HG02759 (cell line): Measurements from ENCODE around the gene MALL.
"Not testable (repeated sequence)": the region's sequence is repeated elsewhere in the genome, so short reads cannot be mapped to it uniquely, and the experiment has no call there.

ENCODE experiments used
- ATAC-seq: cut with Tn5 transposase; IDR thresholded peaks from one replicate; pipeline ENCODE4 v1.9.1; 2021; ENCODE audit warnings: mild to moderate bottlenecking, moderate library complexity; ENCODE audit not compliant: unreplicated experiment

The MALL gene

GRCh38 chr2:110121052-110121334, 5.4 kb upstream of the MALL start:
- ATAC-seq = no peak

DNA sequence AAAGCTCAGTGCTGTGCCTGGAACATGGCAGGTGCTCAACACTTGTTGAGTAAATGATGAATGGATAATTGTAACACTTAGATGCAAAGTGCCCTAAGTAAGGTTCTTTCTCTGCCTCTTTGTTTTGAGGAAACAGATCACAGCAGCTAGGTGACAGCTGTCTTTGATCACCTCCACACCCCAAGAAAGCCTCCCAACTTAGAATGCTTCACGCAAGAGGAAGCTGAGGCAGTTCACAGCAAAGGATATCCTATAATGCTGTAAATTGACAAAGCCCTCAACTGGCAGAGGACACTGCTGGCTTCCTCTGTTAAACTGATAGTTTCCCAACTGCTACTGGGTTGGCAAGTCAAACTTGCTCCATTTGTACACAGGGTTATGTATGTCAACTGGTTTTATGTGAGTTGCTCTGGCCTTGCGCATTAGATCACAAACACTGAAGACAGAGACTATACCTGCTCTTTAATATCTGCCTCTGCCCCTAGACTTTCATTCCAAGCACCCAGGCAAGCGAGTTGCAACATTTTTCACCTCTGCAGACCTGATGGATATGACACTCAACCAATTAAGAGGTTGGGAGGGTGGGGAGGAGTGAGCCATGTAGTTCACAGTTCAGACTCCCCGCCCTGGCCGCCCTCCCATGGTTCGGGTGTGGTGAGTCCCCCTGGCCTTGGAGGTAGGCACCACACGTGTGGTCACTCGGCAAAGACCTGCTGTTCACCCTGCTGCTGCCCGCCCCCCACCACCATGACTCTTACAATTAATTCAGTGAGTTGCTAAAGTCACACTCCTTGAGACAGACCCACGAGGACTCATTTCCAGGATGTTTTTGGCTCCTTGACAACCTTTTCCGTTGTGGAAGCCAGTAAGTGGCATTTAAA, 4.8 kb upstream of the MALL start:
- no peak for ATAC-seq

DNA sequence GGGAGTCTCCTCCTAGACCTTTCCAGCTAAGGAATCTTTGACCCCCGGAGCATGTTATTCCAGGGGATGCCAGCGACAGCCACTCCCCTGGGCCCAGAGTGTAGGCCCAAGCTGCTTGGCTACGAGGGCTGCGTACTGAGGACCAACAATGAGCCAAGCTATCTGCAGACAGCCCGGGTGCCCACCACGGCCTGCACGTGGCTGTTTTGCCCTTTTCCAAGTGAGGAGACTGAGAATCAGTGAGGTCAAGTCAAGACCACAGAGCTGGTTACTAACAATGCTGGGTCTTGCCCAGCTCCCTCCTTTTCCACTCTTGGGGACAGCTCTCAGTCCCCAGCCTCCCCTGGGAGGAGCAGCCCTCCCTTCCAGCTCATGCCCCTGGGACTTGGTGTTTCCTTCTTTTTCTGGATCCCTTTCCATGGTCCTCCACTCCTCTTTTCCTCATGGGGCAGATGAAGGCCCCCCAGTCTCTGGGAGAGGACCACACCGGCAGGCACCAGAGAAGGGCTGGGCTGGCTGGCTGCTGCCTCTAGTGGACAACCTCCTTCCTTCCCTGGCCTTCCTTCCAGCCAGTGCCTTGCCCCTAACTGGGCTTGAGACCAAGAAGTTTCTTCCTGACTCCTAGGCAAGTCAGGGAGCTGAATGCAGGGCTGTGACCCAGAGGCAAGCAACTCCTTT, 550 bp upstream of the MALL start:
- ATAC-seq = no peak

GRCh38 chr2:110114831-110115255, 779 bp downstream of the MALL start:
- ATAC-seq = no peak

GRCh38 chr2:110113961-110114591, 1.5 kb downstream of the MALL start:
- no peak for ATAC-seq

- ATAC-seq = not testable (repeated sequence)
Observed at GRCh38 chr2:110108291-110108690, 7.3 kb downstream of the MALL start.

DNA sequence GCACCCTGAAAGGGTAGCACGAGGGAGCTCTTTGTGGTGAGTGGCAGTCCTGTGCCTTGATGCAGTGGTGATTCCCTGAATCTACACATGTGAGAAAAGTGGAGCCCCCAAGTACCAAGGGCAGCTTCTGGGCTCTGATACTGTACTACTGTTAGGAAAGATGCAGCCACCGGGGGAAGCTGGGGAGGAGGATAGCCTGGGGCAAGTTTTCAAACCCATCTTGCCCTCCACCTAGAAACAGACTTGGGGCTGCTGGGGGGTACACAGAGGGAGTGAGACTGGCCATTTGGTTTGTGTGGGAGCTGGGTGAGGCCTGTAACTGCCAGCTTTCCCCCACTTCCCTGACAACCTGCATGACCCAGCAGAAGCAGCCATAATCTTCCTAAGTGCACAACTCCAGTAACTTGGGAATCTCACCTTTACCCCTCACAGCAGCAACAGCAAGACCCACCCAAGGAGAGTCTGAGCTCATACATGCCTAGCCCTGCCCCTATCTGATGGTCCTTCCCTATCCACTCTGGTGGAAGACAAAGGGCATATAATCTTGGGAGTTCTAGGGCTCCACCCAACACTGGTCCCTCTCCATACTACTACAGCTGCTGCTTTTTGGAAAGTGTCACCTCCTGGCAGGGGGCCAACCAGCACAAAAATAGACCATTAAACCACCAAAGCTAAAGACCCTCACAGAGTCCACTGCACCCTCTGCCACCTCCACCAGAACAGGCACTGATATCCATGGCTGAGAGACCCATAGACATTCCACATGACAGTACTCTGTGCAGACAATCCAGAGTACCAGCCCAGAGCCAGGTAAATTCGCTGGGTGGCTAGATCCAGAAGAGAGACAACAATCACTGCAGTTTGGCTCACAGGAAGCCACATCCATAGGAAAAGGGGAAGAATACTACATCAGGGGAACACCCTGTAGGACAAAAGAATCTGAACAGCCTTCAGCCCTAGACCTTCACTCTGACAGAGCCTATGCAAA, 8.2 kb downstream of the MALL start:
- ATAC-seq = no peak

GRCh38 chr2:110106642-110107041, 9.0 kb downstream of the MALL start:
- no peak for ATAC-seq

- ATAC-seq = no peak
Observed at GRCh38 chr2:110105608-110106467, 9.8 kb downstream of the MALL start.

- ATAC-seq = no peak
Observed at GRCh38 chr2:110105183-110105582, 10.4 kb downstream of the MALL start.

DNA sequence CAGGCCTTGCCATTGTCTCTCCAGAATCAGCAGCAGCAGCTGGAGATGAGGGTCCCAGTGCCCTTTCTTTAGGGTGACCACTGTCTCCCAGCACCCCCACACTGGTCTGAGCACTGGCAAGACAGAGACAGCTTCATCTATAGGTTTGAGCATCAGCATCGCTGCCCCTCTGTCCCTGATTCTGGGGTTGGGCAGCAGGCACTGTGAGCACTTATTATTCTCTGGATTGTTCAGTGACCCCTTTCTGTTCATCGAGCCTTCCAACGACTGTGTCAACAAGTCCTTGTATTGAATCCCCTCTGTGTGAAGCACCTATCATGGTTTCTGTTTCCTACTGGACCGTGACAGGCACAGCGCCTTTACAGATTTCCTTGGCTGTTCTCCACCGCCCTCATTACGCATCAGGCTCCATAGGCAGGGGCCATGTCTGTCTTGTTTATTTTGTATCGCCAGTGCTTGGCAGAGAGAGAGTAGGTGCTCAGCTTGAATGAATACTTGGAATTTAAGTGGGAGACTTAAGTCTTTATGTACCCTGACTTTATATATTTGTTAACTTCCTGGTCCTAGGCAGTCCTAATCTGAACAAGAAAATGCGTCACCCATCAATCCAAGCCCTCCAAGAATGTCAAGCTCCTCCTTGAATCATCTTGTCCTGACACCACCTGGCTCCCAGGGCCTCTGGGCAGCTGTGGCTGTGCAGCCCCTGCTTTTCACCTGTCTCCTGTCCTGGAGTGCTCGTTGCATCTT, 11.4 kb downstream of the MALL start:
- no peak for ATAC-seq

GRCh38 chr2:110103061-110103961, 12.3 kb downstream of the MALL start:
- ATAC-seq = no peak

GRCh38 chr2:110101901-110102803, 13.5 kb downstream of the MALL start:
- no peak for ATAC-seq

DNA sequence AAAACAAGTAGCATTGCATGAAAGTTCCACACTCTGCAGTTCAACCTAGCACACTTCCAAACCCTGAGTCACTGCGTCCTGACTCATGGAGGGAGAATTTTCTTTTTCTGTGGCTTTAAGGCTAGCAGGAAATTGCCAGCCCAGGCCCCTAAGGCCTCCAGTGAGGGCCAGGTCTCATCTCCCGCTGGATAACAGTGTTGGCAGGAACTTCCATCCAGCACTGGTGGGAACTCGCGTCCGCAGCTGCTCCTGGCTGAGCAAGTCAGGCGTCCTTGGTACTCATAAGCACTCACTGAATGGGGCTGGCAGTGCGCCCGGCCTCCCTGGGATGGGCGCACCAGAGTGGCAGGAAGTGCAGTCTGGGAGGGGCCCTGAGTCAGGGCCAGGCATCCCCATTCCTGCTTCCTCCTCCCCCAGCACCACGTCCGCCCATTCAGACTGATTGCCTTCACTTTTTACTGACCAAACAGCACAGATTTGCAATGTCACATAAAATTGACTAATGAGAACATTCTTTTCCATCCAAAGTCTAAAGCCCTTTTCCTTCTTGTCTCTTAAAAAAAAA, 14.3 kb downstream of the MALL start:
- no peak for ATAC-seq

DNA sequence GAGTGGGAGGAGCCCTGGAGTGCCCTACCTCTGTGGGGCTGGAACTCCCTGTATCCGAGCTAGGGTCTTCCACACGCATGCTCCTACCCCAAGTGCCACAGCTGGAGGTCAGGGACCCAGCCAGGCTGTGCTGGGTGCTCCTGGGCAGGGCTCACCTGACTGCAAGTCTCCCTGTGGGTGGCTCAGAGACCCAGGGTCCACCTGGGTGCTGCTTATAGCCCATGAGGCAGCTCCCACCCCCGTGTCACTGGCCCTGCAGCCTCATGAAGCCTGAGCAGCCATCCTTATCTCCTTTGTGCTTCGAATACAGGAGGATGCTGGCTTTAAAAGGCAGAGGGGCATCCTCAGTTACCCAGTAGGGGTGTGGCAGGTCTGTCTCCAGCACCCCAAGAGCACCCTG, 14.7 kb downstream of the MALL start:
- not testable (repeated sequence) for ATAC-seq

DNA sequence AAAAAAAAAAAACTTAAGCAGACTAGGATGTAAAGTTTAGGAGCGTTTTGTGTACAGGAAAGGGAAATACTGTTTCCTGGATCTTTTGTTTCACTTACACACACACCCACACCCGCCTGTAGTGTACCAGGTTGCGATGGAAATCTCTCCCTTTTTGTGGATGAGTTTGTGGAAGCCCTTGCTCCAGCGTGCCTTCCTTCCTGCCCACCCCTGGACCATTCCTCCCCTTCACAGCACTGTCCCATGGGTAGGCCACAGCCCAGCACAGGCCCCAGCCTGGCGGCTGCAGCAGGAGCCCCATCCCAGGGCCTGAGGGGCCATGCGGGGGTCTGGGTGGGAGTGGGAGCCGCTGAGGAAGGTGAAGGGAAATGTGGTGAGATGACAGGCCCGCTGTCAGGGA, 15.1 kb downstream of the MALL start:
- no peak for ATAC-seq
